ENCODE results near the gene OR10R2.
"Not testable (repeated sequence)": the region's sequence is repeated elsewhere in the genome, so short reads cannot be mapped to it uniquely, and the experiment has no call there.

Gene OR10R2, protein sequence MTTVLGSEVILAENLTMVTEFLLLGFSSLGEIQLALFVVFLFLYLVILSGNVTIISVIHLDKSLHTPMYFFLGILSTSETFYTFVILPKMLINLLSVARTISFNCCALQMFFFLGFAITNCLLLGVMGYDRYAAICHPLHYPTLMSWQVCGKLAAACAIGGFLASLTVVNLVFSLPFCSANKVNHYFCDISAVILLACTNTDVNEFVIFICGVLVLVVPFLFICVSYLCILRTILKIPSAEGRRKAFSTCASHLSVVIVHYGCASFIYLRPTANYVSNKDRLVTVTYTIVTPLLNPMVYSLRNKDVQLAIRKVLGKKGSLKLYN

DNA sequence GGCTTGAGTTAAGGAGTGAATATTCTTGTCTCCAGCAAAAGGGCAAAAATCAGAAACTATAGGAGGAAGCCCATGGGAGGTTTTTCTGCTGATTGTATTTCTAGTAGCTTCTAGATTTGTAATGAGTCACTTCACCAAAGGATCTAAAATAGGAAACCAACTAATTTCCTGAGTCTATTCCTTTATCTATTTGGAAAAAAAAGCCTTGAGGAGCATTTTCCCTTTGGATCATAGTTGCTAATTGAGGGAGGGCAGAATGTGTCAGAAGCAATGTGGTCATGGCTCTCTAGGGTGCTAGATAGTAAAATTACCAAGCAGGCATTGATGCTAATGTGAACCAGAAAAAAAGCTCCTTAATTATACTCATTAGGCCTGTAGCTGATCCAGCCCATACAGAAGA is at the start of gene OR10R2:
OR10R2 (plus strand) TSS at position 301 of the 400 bp plus-strand sequence. CDS start 106 bp downstream, outside the sequence.
- H3K36me3 ChIP-seq (ENCODE audit: control insufficient read depth in 5 of 5, insufficient read depth in 5 of 5, low read length in 5 of 5), result no peaks in the 10 kb centered on the region
- no peak within 1 kb of the TSS for H3K9ac ChIP-seq (ENCODE audit: low read length in 5 of 5)
- H3K27ac ChIP-seq (ENCODE audit: low read depth, low read length), result no peak within 1 kb of the TSS
- no peak within 1 kb of the TSS for H3K4me3 ChIP-seq (ENCODE audit: low read depth in 1 of 5, low read length in 5 of 5)
- H3K27me3 ChIP-seq (ENCODE audit: control insufficient read depth in 5 of 5, insufficient read depth in 4 of 5, low read length in 5 of 5), result no peaks in the 10 kb centered on the region
- peaks cover 0 to 2% (median 0%) of the 10 kb centered on the region in 5 donors for H3K9me3 ChIP-seq (ENCODE audit: control insufficient read depth in 5 of 5, low read length in 5 of 5)
- H3K4me1 ChIP-seq (ENCODE audit: control insufficient read depth in 5 of 5, insufficient read depth in 5 of 5, low read length in 5 of 5), result no peaks in the 10 kb centered on the region

DNA sequence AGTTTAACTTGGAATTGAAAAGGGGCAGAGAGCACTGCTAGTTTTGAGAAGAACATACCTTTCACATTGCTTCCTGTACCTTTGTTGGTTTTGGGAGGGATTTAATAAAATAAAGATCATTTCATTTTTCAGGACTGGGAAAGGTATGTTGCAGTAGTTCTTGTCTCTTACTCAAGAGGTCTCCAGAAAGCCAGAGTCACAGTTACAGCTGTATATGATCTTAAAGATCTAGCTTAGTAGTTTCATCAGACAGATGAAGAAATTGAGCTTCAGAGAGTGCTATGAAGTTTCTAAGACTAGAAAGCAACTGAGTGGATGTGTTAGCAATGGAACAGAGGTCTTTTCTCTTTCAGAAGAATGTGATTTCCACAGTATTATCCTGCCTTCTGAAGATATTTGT is 47.0 kb upstream of the OR10R2 start:
- peaks cover 0 to 3% (median 0%) of the 10 kb centered on the region in 5 donors for H3K9me3 ChIP-seq (ENCODE audit: control insufficient read depth in 5 of 5, low read length in 5 of 5)
- H3K4me3 ChIP-seq (ENCODE audit: low read depth in 1 of 5, low read length in 5 of 5), result no peak overlapping the region
- no peak overlapping the region for H3K27ac ChIP-seq (ENCODE audit: low read depth, low read length)
- no peaks in the 10 kb centered on the region for H3K27me3 ChIP-seq (ENCODE audit: control insufficient read depth in 5 of 5, insufficient read depth in 4 of 5, low read length in 5 of 5)
- H3K36me3 ChIP-seq (ENCODE audit: control insufficient read depth in 5 of 5, insufficient read depth in 5 of 5, low read length in 5 of 5), result no peaks in the 10 kb centered on the region
- H3K9ac ChIP-seq (ENCODE audit: low read length in 5 of 5), result no peak overlapping the region
- no peaks in the 10 kb centered on the region for H3K4me1 ChIP-seq (ENCODE audit: control insufficient read depth in 5 of 5, insufficient read depth in 5 of 5, low read length in 5 of 5)

DNA sequence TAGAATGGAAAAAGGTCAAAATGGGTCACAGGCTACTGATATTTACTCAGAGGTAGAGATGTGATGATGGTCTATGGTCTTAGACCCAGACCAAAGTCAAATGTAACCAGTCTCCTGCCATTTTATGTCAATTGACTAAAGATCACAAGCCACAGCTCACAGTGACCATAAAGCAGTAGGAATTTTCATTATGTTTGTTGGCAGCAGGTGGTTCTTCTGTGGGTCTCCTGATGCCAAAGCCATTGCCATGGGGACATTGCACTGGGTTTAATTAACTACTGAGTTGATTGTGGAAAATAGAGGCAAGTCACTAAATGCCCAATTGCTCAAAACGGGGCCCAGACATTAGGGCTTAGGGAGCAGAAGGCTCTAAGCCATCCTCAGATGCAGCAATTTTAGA is 45.9 kb upstream of the OR10R2 start, which contains the start of gene OR10K2:
OR10K2 (minus strand) TSS at position 101 of the 400 bp plus-strand sequence. CDS start 5,371 bp downstream, outside the sequence.
- no peaks in the 10 kb centered on the region for H3K27me3 ChIP-seq (ENCODE audit: control insufficient read depth in 5 of 5, insufficient read depth in 4 of 5, low read length in 5 of 5)

DNA sequence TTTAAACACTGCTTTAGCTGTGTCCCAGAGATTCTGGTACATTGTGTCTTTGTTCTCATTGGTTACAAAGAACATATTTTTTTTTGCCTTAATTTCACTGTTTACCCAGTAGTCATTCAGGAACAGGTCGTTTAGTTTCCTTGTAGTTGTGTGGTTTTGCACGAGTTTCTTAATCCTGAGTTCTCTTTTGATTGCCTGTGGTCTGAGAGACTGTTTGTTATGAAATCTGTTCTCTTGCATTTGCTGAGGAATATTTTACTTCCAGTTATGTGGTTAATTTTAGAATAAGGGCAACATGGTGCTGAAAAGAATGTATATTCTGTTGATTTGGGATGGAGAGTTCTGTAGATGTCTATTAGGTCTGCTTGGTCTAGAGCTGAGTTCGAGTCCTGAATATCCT is 41.9 kb upstream of the OR10R2 start:
- not testable (repeated sequence) for H3K4me3 ChIP-seq (ENCODE audit: low read depth in 1 of 5, low read length in 5 of 5)

More for the DNA sequence above, 45.9 kb upstream of the OR10R2 start, which contains the start of gene OR10K2:
- H3K27ac ChIP-seq (ENCODE audit: low read depth, low read length), result no peak within 1 kb of the TSS
- peaks cover 0 to 3% (median 0%) of the 10 kb centered on the region in 5 donors for H3K9me3 ChIP-seq (ENCODE audit: control insufficient read depth in 5 of 5, low read length in 5 of 5)
- no peak within 1 kb of the TSS for H3K9ac ChIP-seq (ENCODE audit: low read length in 5 of 5)
- H3K4me3 ChIP-seq (ENCODE audit: low read depth in 1 of 5, low read length in 5 of 5), result no peak within 1 kb of the TSS
- no peaks in the 10 kb centered on the region for H3K36me3 ChIP-seq (ENCODE audit: control insufficient read depth in 5 of 5, insufficient read depth in 5 of 5, low read length in 5 of 5)
- H3K4me1 ChIP-seq (ENCODE audit: control insufficient read depth in 5 of 5, insufficient read depth in 5 of 5, low read length in 5 of 5), result no peaks in the 10 kb centered on the region

DNA sequence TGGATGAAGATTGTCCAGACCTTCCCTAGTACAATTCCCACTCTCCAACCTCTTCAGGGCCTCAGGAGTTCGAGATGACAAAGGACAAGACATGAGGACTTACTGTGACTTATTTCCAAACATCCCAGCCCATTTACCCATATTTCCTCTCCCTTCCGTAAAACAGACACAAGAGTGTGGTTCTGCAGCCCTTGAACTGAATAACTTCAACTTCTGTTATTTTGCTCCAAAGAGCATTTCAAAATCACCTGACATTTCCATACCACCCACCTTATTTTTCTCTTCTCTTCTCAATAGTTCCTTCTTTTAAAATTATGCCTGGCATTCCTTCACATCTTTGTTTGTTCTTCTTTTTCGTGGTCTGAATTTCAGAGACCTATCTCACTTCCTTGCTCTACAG is 37.3 kb upstream of the OR10R2 start:
- Histone ChIP-seq H3K27me3 (ENCODE audit: control insufficient read depth in 5 of 5, insufficient read depth in 4 of 5, low read length in 5 of 5) (peaks cover 0 to 3% (median 0%) of the 10 kb centered on the region in 5 donors), H3K27ac (ENCODE audit: low read depth, low read length) (no peak overlapping the region), H3K4me3 (ENCODE audit: low read depth in 1 of 5, low read length in 5 of 5) (no peak overlapping the region), H3K9me3 (ENCODE audit: control insufficient read depth in 5 of 5, low read length in 5 of 5) (peaks cover 0 to 8% (median 0%) of the 10 kb centered on the region in 5 donors), H3K4me1 (ENCODE audit: control insufficient read depth in 5 of 5, insufficient read depth in 5 of 5, low read length in 5 of 5) (no peaks in the 10 kb centered on the region), H3K36me3 (ENCODE audit: control insufficient read depth in 5 of 5, insufficient read depth in 5 of 5, low read length in 5 of 5) (no peaks in the 10 kb centered on the region), H3K9ac (ENCODE audit: low read length in 5 of 5) (no peak overlapping the region)

More for the DNA sequence above, 41.9 kb upstream of the OR10R2 start:
- not testable (repeated sequence) for H3K4me1 ChIP-seq (ENCODE audit: control insufficient read depth in 5 of 5, insufficient read depth in 5 of 5, low read length in 5 of 5); H3K36me3 ChIP-seq (ENCODE audit: control insufficient read depth in 5 of 5, insufficient read depth in 5 of 5, low read length in 5 of 5); H3K9ac ChIP-seq (ENCODE audit: low read length in 5 of 5); H3K27ac ChIP-seq (ENCODE audit: low read depth, low read length); H3K27me3 ChIP-seq (ENCODE audit: control insufficient read depth in 5 of 5, insufficient read depth in 4 of 5, low read length in 5 of 5)
- H3K9me3 ChIP-seq (ENCODE audit: control insufficient read depth in 5 of 5, low read length in 5 of 5), result peaks cover 0 to 11% (median 0%) of the 10 kb centered on the region in 5 donors

DNA sequence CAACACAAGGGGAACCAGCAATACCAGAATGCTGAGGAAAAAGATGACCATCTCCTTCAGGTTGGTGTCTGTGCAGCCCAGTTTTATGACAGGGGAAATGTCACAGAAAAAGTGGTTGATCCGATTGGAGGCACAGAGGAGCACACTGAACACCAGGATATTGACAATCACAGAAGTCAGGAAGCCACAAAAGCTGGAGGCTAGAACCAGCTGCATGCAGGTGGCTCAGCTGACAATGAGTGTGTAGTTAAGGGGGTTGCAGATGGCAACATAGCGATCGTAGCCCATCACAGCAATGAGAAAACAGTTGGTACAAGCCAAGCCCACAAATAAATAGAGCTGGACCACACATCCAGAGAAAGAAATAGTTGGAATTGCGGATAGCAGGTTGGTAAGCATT is 26.6 kb upstream of the OR10R2 start:
- no peak overlapping the region for H3K4me3 ChIP-seq (ENCODE audit: low read depth in 1 of 5, low read length in 5 of 5)

DNA sequence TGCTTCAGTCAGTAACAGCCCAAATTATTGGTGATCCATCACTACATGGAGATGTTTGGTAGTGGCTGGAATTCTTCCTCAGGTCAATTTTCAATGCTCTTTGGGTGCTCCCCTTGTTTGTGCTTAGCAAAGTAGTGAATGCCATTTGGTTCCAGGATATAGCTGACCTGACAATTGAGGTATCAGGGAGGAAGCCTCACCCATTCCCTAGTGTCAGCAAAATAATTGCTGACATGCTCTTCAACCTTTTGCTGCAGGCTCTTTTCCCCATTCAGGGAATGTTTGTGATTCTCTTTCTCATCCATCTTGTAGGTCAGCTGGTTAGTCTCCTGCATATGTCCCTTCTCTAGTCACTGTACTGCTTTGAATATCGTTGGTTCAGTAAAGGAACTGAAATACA is 17.5 kb upstream of the OR10R2 start:
- H3K27me3 ChIP-seq (ENCODE audit: control insufficient read depth in 5 of 5, insufficient read depth in 4 of 5, low read length in 5 of 5), result no peaks in the 10 kb centered on the region
- peaks cover 0 to 2% (median 0%) of the 10 kb centered on the region in 5 donors for H3K9me3 ChIP-seq (ENCODE audit: control insufficient read depth in 5 of 5, low read length in 5 of 5)
- H3K27ac ChIP-seq (ENCODE audit: low read depth, low read length), result no peak overlapping the region
- H3K4me3 ChIP-seq (ENCODE audit: low read depth in 1 of 5, low read length in 5 of 5), result no peak overlapping the region
- H3K9ac ChIP-seq (ENCODE audit: low read length in 5 of 5), result no peak overlapping the region
- H3K36me3 ChIP-seq (ENCODE audit: control insufficient read depth in 5 of 5, insufficient read depth in 5 of 5, low read length in 5 of 5), result no peaks in the 10 kb centered on the region
- no peaks in the 10 kb centered on the region for H3K4me1 ChIP-seq (ENCODE audit: control insufficient read depth in 5 of 5, insufficient read depth in 5 of 5, low read length in 5 of 5)

More for the DNA sequence above, 26.6 kb upstream of the OR10R2 start:
- Histone ChIP-seq H3K9ac (ENCODE audit: low read length in 5 of 5) (no peak overlapping the region), H3K27me3 (ENCODE audit: control insufficient read depth in 5 of 5, insufficient read depth in 4 of 5, low read length in 5 of 5) (no peaks in the 10 kb centered on the region), H3K4me1 (ENCODE audit: control insufficient read depth in 5 of 5, insufficient read depth in 5 of 5, low read length in 5 of 5) (no peaks in the 10 kb centered on the region), H3K36me3 (ENCODE audit: control insufficient read depth in 5 of 5, insufficient read depth in 5 of 5, low read length in 5 of 5) (no peaks in the 10 kb centered on the region), H3K9me3 (ENCODE audit: control insufficient read depth in 5 of 5, low read length in 5 of 5) (no peaks in the 10 kb centered on the region), H3K27ac (ENCODE audit: low read depth, low read length) (no peak overlapping the region)

DNA sequence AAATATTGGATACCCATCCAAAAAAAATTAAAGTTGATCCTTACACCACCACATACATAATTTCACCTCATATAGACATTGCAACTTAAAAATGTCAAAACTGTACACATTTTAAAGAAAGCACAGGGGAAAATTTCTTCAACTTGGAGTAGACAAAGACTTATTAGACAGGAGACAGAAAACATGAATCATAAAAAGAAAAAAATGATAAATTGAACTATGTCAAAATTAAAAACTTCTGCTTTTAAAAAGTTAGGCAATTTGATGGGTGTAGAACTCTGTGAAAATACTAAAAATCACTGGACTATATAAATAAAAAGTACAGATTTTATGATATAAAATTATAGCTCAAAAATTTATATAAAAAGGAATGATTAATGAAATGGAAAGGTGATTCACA is 14.8 kb upstream of the OR10R2 start:
- H3K36me3 ChIP-seq (ENCODE audit: control insufficient read depth in 5 of 5, insufficient read depth in 5 of 5, low read length in 5 of 5), result no peaks in the 10 kb centered on the region
- H3K9me3 ChIP-seq (ENCODE audit: control insufficient read depth in 5 of 5, low read length in 5 of 5), result no peaks in the 10 kb centered on the region
- H3K9ac ChIP-seq (ENCODE audit: low read length in 5 of 5), result no peak overlapping the region
- no peaks in the 10 kb centered on the region for H3K27me3 ChIP-seq (ENCODE audit: control insufficient read depth in 5 of 5, insufficient read depth in 4 of 5, low read length in 5 of 5)
- no peaks in the 10 kb centered on the region for H3K4me1 ChIP-seq (ENCODE audit: control insufficient read depth in 5 of 5, insufficient read depth in 5 of 5, low read length in 5 of 5)
- H3K27ac ChIP-seq (ENCODE audit: low read depth, low read length), result no peak overlapping the region
- no peak overlapping the region for H3K4me3 ChIP-seq (ENCODE audit: low read depth in 1 of 5, low read length in 5 of 5)

DNA sequence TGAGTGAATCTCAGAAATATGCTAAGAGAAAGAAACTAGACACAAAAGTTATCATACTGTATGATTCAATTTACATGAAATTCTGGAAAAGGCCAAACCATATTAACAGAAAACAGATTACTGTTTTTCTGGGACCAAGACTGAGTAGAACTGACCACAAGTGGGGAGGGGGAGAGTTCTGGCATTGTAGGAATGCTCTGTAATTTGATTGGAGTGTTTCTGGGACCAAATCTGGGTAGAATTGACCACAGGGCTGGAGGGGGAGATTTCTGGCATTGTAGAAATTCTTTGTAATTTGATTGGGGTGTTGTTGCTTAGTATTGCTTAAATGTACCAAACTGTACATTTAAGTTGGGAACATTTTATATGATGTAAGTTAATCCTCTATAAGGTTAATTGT is 13.8 kb upstream of the OR10R2 start:
- H3K4me1 ChIP-seq (ENCODE audit: control insufficient read depth in 5 of 5, insufficient read depth in 5 of 5, low read length in 5 of 5), result no peaks in the 10 kb centered on the region
- no peak overlapping the region for H3K9ac ChIP-seq (ENCODE audit: low read length in 5 of 5)
- no peak overlapping the region for H3K4me3 ChIP-seq (ENCODE audit: low read depth in 1 of 5, low read length in 5 of 5)
- H3K27ac ChIP-seq (ENCODE audit: low read depth, low read length), result no peak overlapping the region
- no peaks in the 10 kb centered on the region for H3K27me3 ChIP-seq (ENCODE audit: control insufficient read depth in 5 of 5, insufficient read depth in 4 of 5, low read length in 5 of 5)
- H3K9me3 ChIP-seq (ENCODE audit: control insufficient read depth in 5 of 5, low read length in 5 of 5), result no peaks in the 10 kb centered on the region
- H3K36me3 ChIP-seq (ENCODE audit: control insufficient read depth in 5 of 5, insufficient read depth in 5 of 5, low read length in 5 of 5), result no peaks in the 10 kb centered on the region

DNA sequence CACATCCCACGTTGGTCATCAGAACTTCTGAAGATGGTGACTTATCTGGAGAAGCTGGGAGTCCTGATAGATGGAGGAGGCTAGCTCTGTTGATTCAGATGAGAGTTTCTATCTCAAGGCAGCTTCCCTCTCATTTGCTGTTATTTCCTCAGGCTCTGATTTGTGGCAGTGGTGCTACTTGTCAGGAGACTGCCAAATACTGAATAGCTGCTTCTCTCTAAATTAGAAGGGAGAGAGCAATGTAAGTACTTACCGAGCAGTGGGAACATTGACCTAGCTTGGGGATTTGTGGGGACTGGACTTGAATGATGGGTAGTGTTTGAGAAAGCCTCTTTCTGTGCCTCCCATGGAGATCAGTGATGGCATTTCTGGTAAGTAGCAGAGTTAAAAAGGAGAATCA is 10.5 kb upstream of the OR10R2 start, which contains the start of gene OR10K1:
OR10K1 (plus strand) TSS at position 301 of the 400 bp plus-strand sequence. CDS start 3,728 bp downstream, outside the sequence.
- Histone ChIP-seq H3K4me3 (ENCODE audit: low read depth in 1 of 5, low read length in 5 of 5) (no peak within 1 kb of the TSS), H3K9ac (ENCODE audit: low read length in 5 of 5) (no peak within 1 kb of the TSS), H3K36me3 (ENCODE audit: control insufficient read depth in 5 of 5, insufficient read depth in 5 of 5, low read length in 5 of 5) (no peaks in the 10 kb centered on the region)

More for the DNA sequence above, 10.5 kb upstream of the OR10R2 start, which contains the start of gene OR10K1:
- no peaks in the 10 kb centered on the region for H3K4me1 ChIP-seq (ENCODE audit: control insufficient read depth in 5 of 5, insufficient read depth in 5 of 5, low read length in 5 of 5)
- no peak within 1 kb of the TSS for H3K27ac ChIP-seq (ENCODE audit: low read depth, low read length)
- peaks cover 0 to 7% (median 0%) of the 10 kb centered on the region in 5 donors for H3K27me3 ChIP-seq (ENCODE audit: control insufficient read depth in 5 of 5, insufficient read depth in 4 of 5, low read length in 5 of 5)
- H3K9me3 ChIP-seq (ENCODE audit: control insufficient read depth in 5 of 5, low read length in 5 of 5), result peaks cover 0 to 3% (median 0%) of the 10 kb centered on the region in 5 donors

Measured in subcutaneous abdominal adipose tissue (tissue), 5 donors.